Caco-2 (cell line): Measurements from ENCODE around the gene RTN1. TPM values are rescaled to one million over a fixed set of nuclear protein-coding genes. Genes with fewer than 3 reads are reported as not detected.

Experiments
- BruUV-seq: library from RNA; stranded (reverse); fragments of 400-500 nt; replicated peaks from 2 replicates; lab custom pipeline; 2021; lab: Mats Ljungman, UMichigan
- CTCF ChIA-PET: fragments of 300-600 bp; sonication (Branson Sonifier 250); formaldehyde crosslinking; loops from one replicate; lab custom pipeline; 2022; ENCODE audit warnings: antibody characterized with exemption; lab: Charles Lee
- POLR2A ChIA-PET: fragments of 300-600 bp; sonication (Branson Sonifier 250); formaldehyde crosslinking; loops from one replicate; lab custom pipeline; 2022; ENCODE audit warnings: antibody characterized with exemption; lab: Charles Lee
- DNase-seq, 2 experiments: peaks; one replicate each; pipeline versions ENCODE4 v3.0.0 to v3.0.0-alpha.2; 2020 to 2022
- H3K27me3 ChIP-seq: replicated peaks from 2 replicates; pipeline ENCODE4 v1.6.0; 2011; ENCODE audit warnings: low read length; ENCODE audit not compliant: control insufficient read depth, insufficient read depth
- H3K36me3 ChIP-seq: 2 replicates; pipeline ENCODE4 v1.5.1; 2011; ENCODE audit warnings: low read length; ENCODE audit not compliant: control insufficient read depth, insufficient read depth
- H3K4me1 ChIP-seq: fragments of 250-450 bp; sonication (Bioruptor Pico); 2 replicates; pipeline ENCODE4 v1.5.1; 2020; ENCODE audit warnings: mild to moderate bottlenecking
- H3K4me3 ChIP-seq: 2 replicates; pipeline ENCODE4 v1.5.1; 2011; ENCODE audit warnings: low read depth, mild to moderate bottlenecking, control low read depth, low read length
- H3K9me3 ChIP-seq: fragments of 250-450 bp; sonication (Bioruptor Pico); 2 replicates; pipeline ENCODE4 v1.5.1; 2020; ENCODE audit warnings: mild to moderate bottlenecking, moderate library complexity
- H3K27ac Mint-ChIP-seq: one replicate; pipeline ENCODE4 v1.8.0; 2022; ENCODE audit warnings: mixed read lengths; ENCODE audit not compliant: unreplicated experiment
- H3K27me3 Mint-ChIP-seq: one replicate; pipeline ENCODE4 v1.8.0; 2022; ENCODE audit warnings: mixed read lengths; ENCODE audit not compliant: insufficient read depth, unreplicated experiment
- H3K36me3 Mint-ChIP-seq: one replicate; pipeline ENCODE4 v1.8.0; 2022; ENCODE audit warnings: mild to moderate bottlenecking, mixed read lengths; ENCODE audit not compliant: insufficient read depth, unreplicated experiment
- H3K4me1 Mint-ChIP-seq: one replicate; pipeline ENCODE4 v1.8.0; 2022; ENCODE audit warnings: low read depth, mixed read lengths; ENCODE audit not compliant: unreplicated experiment
- H3K4me3 Mint-ChIP-seq: one replicate; pipeline ENCODE4 v1.8.0; 2022; ENCODE audit warnings: mild to moderate bottlenecking, moderate library complexity, mixed read lengths; ENCODE audit not compliant: unreplicated experiment
- H3K9me3 Mint-ChIP-seq: one replicate; pipeline ENCODE4 v1.8.0; 2022; ENCODE audit warnings: mixed read lengths; ENCODE audit not compliant: unreplicated experiment
- CTCF ChIP-seq, 2 experiments: fragments of 200-600 bp in 1 of 2; IDR thresholded peaks; 1 replicate in 1 of 2; 2 replicates in 1 of 2; pipeline versions ENCODE4 v1.5.1 to v1.8.0; 2011 to 2022; ENCODE audit warnings: antibody characterized with exemption in 1 of 2, control low read depth in 1 of 2, inconsistent platforms in 1 of 2, low read depth in 1 of 2, low read length in 1 of 2, mild to moderate bottlenecking in 1 of 2, moderate library complexity in 1 of 2; ENCODE audit not compliant: insufficient read depth in 1 of 2, severe bottlenecking in 1 of 2, unreplicated experiment in 1 of 2
- intact Hi-C: fragments of 100-400 bp; cut with micrococcal nuclease; formaldehyde crosslinking; loops from one replicate; pipeline ENCODE4 v1.10.0; 2022; ENCODE audit not compliant: unreplicated experiment
- total RNA-seq: library from RNA; stranded (reverse); gene quantifications from 2 replicates; pipeline ENCODE4 v1.2.3, GENCODE V29; 2022

Gene RTN1
- total RNA-seq, 1 experiment from 2014 or later, result 0.25 TPM

- Mint-ChIP-seq H3K27ac (no peak overlapping the region), H3K4me1 (no peaks in the 10 kb centered on the region), H3K4me3 (peak overlapping the region; percentile 79), H3K36me3 (no peaks in the 10 kb centered on the region), H3K27me3 (peaks cover 21% of the 10 kb centered on the region), H3K9me3 (peaks cover 18% of the 10 kb centered on the region)
- Histone ChIP-seq H3K4me3 (no peak overlapping the region), H3K36me3 (no peaks in the 10 kb centered on the region), H3K4me1 (0 out of 2 replicates have a peak, but pooled peaks cover 3% of the 10 kb centered on the region), H3K9me3 (no peaks in the 10 kb centered on the region), H3K27me3 (no peaks in the 10 kb centered on the region)
- CTCF ChIA-PET, result no interaction called here
- intact Hi-C loops, result loop anchor here (1.0 to 10.0 kb wide), 2 partner anchors 287 to 554 kb away; no protein-coding TSS in a partner anchor
- POLR2A ChIA-PET, result no interaction called here
- TF ChIP-seq CTCF (IDR thresholded peaks at IDR 0.05; ENCODE audit: insufficient read depth in 1 of 2, low read depth in 1 of 2, low read length in 1 of 2, severe bottlenecking in 1 of 2, unreplicated experiment in 1 of 2), result peak in 1 of 2 experiments; percentile 43
- BruUV-seq, result no TSS peak
- DNase-seq, result peak in 1 of 2 experiments; percentile 51
These were observed 239.3 kb downstream of the RTN1 start for GRCh38 chr14:59631237-59631636.

- H3K4me1 Mint-ChIP-seq, result no peaks in the 10 kb centered on the region
- H3K27ac Mint-ChIP-seq, result no peak overlapping the region
- intact Hi-C loops, result loop anchor here (10.0 kb wide), 1 partner anchor 554 kb away; no protein-coding TSS in a partner anchor
- no peaks in the 10 kb centered on the region for H3K36me3 Mint-ChIP-seq
- H3K27me3 Mint-ChIP-seq, result peaks cover 21% of the 10 kb centered on the region
- TF ChIP-seq CTCF (IDR thresholded peaks at IDR 0.05; ENCODE audit: insufficient read depth in 1 of 2, low read depth in 1 of 2, low read length in 1 of 2, severe bottlenecking in 1 of 2, unreplicated experiment in 1 of 2), result no peak
- BruUV-seq, result no TSS peak
- Histone ChIP-seq H3K36me3 (no peaks in the 10 kb centered on the region), H3K9me3 (no peaks in the 10 kb centered on the region), H3K4me3 (peak overlapping the region; percentile 45), H3K27me3 (no peaks in the 10 kb centered on the region), H3K4me1 (0 out of 2 replicates have a peak, but pooled peaks cover 3% of the 10 kb centered on the region)
- DNase-seq, result peak in 1 of 2 experiments; percentile 24
- ChIA-PET CTCF (no interaction called here), POLR2A (no interaction called here)
- peaks cover 12% of the 10 kb centered on the region for H3K9me3 Mint-ChIP-seq
- H3K4me3 Mint-ChIP-seq, result peak overlapping the region; percentile 79
These were observed 240.2 kb downstream of the RTN1 start for GRCh38 chr14:59630288-59630963.

- peak overlapping the region; percentile 79 for H3K4me3 Mint-ChIP-seq
- ChIA-PET CTCF (no interaction called here), POLR2A (no interaction called here)
- H3K27ac Mint-ChIP-seq, result no peak overlapping the region
- Histone ChIP-seq H3K4me1 (0 out of 2 replicates have a peak, but pooled peaks cover 3% of the 10 kb centered on the region), H3K4me3 (no peak overlapping the region), H3K9me3 (no peaks in the 10 kb centered on the region), H3K36me3 (no peaks in the 10 kb centered on the region), H3K27me3 (no peaks in the 10 kb centered on the region)
- H3K36me3 Mint-ChIP-seq, result no peaks in the 10 kb centered on the region
- intact Hi-C loops, result loop anchor here (10.0 kb wide), 1 partner anchor 555 kb away; no protein-coding TSS in a partner anchor
- DNase-seq, result no peak
- H3K27me3 Mint-ChIP-seq, result peaks cover 18% of the 10 kb centered on the region
- BruUV-seq, result no TSS peak
- no peak for TF ChIP-seq CTCF (IDR thresholded peaks at IDR 0.05; ENCODE audit: insufficient read depth in 1 of 2, low read depth in 1 of 2, low read length in 1 of 2, severe bottlenecking in 1 of 2, unreplicated experiment in 1 of 2)
- H3K9me3 Mint-ChIP-seq, result peaks cover 4% of the 10 kb centered on the region
- no peaks in the 10 kb centered on the region for H3K4me1 Mint-ChIP-seq
These were observed 240.9 kb downstream of the RTN1 start for GRCh38 chr14:59629444-59630287.
